HCT116 (cell line): ENCODE data around the gene SPI1. TPM values are rescaled to one million over a fixed set of nuclear protein-coding genes. Genes with fewer than 3 reads are reported as not detected.
"Not testable (repeated sequence)": the region's sequence is repeated elsewhere in the genome, so short reads cannot be mapped to it uniquely, and the experiment has no call there.

Source experiments
- ATAC-seq: fragments of 200-7000 bp; cut with Tn5 transposase; 2 replicates; pipeline ENCODE4 v1.9.1; 2020; ENCODE audit warnings: mild to moderate bottlenecking, moderate library complexity
- BruUV-seq: library from RNA; stranded (reverse); fragments of 400-500 nt; replicated peaks from 2 replicates; lab custom pipeline; 2021; lab: Mats Ljungman, UMichigan
- CTCF ChIA-PET: fragments of 300-600 bp; sonication (Branson Sonifier 250); formaldehyde crosslinking; loops from one replicate; lab custom pipeline; 2021; ENCODE audit warnings: antibody characterized with exemption; lab: Charles Lee
- POLR2A ChIA-PET: fragments of 300-600, 350-600 bp; sonication (Branson Sonifier 250); formaldehyde crosslinking; loops from one replicate; lab custom pipeline; 2021; ENCODE audit warnings: antibody characterized with exemption; lab: Charles Lee
- RAD21 ChIA-PET, 2 experiments: fragments of 300-600 bp; sonication (Branson Sonifier 250); formaldehyde crosslinking; loops; one replicate each; lab custom pipeline; 2023; ENCODE audit warnings: low total read pairs in 2 of 2; ENCODE audit not compliant: uncharacterized antibody in 2 of 2, unreplicated experiment in 2 of 2, low non-redundant PET in 1 of 2; lab: Charles Lee
- DNase-seq: peaks from one replicate; pipeline ENCODE4 v3.0.0-alpha.2; 2010; ENCODE audit warnings: low read depth, low spot score
- H2AFZ ChIP-seq: fragments of 200-600 bp; shearing (Covaris generic), sonication (generic); 2 replicates; pipeline ENCODE4 v1.6.1; 2017; ENCODE audit warnings: low read depth, mixed run types, mixed read lengths, antibody characterized with exemption, low read length; ENCODE audit not compliant: poor library complexity, severe bottlenecking
- H3K27ac ChIP-seq: 2 replicates; pipeline ENCODE4 v1.5.1; 2012; ENCODE audit warnings: low read depth, low read length
- H3K27me3 ChIP-seq: fragments of 200-600 bp; sonication (generic); 2 replicates; pipeline ENCODE4 v1.6.1; 2016; ENCODE audit warnings: mixed run types, low read length, mixed read lengths; ENCODE audit not compliant: insufficient read depth
- H3K36me3 ChIP-seq, 2 experiments: fragments of 200-500 bp in 1 of 2; fragments of 200-600 bp in 1 of 2; sonication (Bioruptor generic) in 1 of 2; sonication (generic) in 1 of 2; 2 replicates each; pipeline versions ENCODE4 v1.5.1 to v1.6.1; 2014 to 2016; ENCODE audit warnings: low read length in 2 of 2, inconsistent platforms in 1 of 2, mixed read lengths in 1 of 2, mixed run types in 1 of 2; ENCODE audit not compliant: insufficient read depth in 2 of 2, control insufficient read depth in 1 of 2
- H3K4me1 ChIP-seq, 2 experiments: fragments of 200-600 bp in 1 of 2; sonication (generic) in 1 of 2; 2 replicates each; pipeline versions ENCODE4 v1.5.1 to v1.6.1; 2012 to 2017; ENCODE audit warnings: low read length in 2 of 2, inconsistent platforms in 1 of 2, mild to moderate bottlenecking in 1 of 2, mixed read lengths in 1 of 2, mixed run types in 1 of 2, moderate library complexity in 1 of 2; ENCODE audit not compliant: insufficient read depth in 2 of 2, control insufficient read depth in 1 of 2
- H3K4me2 ChIP-seq: fragments of 200-600 bp; sonication (generic); 2 replicates; pipeline ENCODE4 v1.6.1; 2017; ENCODE audit warnings: mixed run types, low read length, mixed read lengths
- H3K4me3 ChIP-seq, 2 experiments: fragments of 200-600 bp in 1 of 2; sonication (generic) in 1 of 2; replicated peaks in 1 of 2; 2 replicates each; pipeline ENCODE4 v1.5.1; 2011 to 2016; ENCODE audit warnings: low read length in 2 of 2, control low read depth in 1 of 2, low read depth in 1 of 2, mild to moderate bottlenecking in 1 of 2, mixed read lengths in 1 of 2, mixed run types in 1 of 2
- H3K79me2 ChIP-seq: fragments of 200-600 bp; sonication (generic); 2 replicates; pipeline ENCODE4 v1.6.1; 2017; ENCODE audit warnings: mild to moderate bottlenecking, mixed run types, low read length, moderate library complexity, mixed read lengths; ENCODE audit not compliant: insufficient read depth
- H3K9ac ChIP-seq: fragments of 200-600 bp; sonication (generic); 2 replicates; pipeline ENCODE4 v1.6.1; 2016; ENCODE audit warnings: low read length, mixed read lengths
- H3K9me2 ChIP-seq: fragments of 200-600 bp; sonication (generic), shearing (Covaris generic); 2 replicates; pipeline ENCODE4 v1.6.1; 2017; ENCODE audit warnings: mixed run types, mild to moderate bottlenecking, moderate library complexity; ENCODE audit not compliant: insufficient read depth
- H3K9me3 ChIP-seq, 2 experiments: fragments of 200-500 bp in 1 of 2; fragments of 200-600 bp in 1 of 2; sonication (Bioruptor generic) in 1 of 2; sonication (generic) in 1 of 2; 2 replicates each; pipeline ENCODE4 v1.6.1; 2014 to 2017; ENCODE audit warnings: low read length in 2 of 2, mixed read lengths in 2 of 2, inconsistent platforms in 1 of 2, low read depth in 1 of 2, mild to moderate bottlenecking in 1 of 2, mixed run types in 1 of 2, moderate library complexity in 1 of 2; ENCODE audit not compliant: control insufficient read depth in 1 of 2, insufficient read depth in 1 of 2
- H4K20me1 ChIP-seq: fragments of 200-600 bp; sonication (generic), shearing (Covaris generic); 2 replicates; pipeline ENCODE4 v1.6.1; 2017; ENCODE audit warnings: mixed run types, mild to moderate bottlenecking, moderate library complexity; ENCODE audit not compliant: insufficient read depth
- CBX3 ChIP-seq: IDR thresholded peaks from 2 replicates; pipeline ENCODE4 v1.6.1; 2012; ENCODE audit warnings: low read depth
- EGR1 ChIP-seq: IDR thresholded peaks from 2 replicates; pipeline ENCODE4 v1.6.1; 2012; ENCODE audit warnings: low read depth
- JUND ChIP-seq: IDR thresholded peaks from 2 replicates; pipeline ENCODE4 v1.6.1; 2012
- POLR2AphosphoS5 ChIP-seq: IDR thresholded peaks from 2 replicates; pipeline ENCODE4 v1.6.1; 2011; ENCODE audit warnings: mild to moderate bottlenecking, low read depth, low read length, moderate library complexity
- RAD21 ChIP-seq: IDR thresholded peaks from 2 replicates; pipeline ENCODE4 v1.6.1; 2012; ENCODE audit warnings: low read depth, mild to moderate bottlenecking
- SP1 ChIP-seq: IDR thresholded peaks from 2 replicates; pipeline ENCODE4 v1.6.1; 2012; ENCODE audit warnings: low read depth
- SRF ChIP-seq: IDR thresholded peaks from 2 replicates; pipeline ENCODE4 v1.6.1; 2012; ENCODE audit warnings: low read depth
- YY1 ChIP-seq: IDR thresholded peaks from 2 replicates; pipeline ENCODE4 v1.6.1; 2011; ENCODE audit warnings: low read length, low read depth, moderate library complexity, mild to moderate bottlenecking; ENCODE audit not compliant: insufficient replicate concordance; ENCODE audit errors: extremely low read depth
- intact Hi-C: fragments of 100-400 bp; cut with micrococcal nuclease; formaldehyde crosslinking; loops from 2 replicates; pipeline ENCODE4 v1.10.0; 2022
- total RNA-seq: library from RNA; stranded (reverse); gene quantifications from one replicate; pipeline ENCODE4 v1.2.1, GENCODE V29; 2021; ENCODE audit not compliant: unreplicated experiment

Gene SPI1
- total RNA-seq, 1 experiment from 2014 or later: 0.32 TPM

DNA sequence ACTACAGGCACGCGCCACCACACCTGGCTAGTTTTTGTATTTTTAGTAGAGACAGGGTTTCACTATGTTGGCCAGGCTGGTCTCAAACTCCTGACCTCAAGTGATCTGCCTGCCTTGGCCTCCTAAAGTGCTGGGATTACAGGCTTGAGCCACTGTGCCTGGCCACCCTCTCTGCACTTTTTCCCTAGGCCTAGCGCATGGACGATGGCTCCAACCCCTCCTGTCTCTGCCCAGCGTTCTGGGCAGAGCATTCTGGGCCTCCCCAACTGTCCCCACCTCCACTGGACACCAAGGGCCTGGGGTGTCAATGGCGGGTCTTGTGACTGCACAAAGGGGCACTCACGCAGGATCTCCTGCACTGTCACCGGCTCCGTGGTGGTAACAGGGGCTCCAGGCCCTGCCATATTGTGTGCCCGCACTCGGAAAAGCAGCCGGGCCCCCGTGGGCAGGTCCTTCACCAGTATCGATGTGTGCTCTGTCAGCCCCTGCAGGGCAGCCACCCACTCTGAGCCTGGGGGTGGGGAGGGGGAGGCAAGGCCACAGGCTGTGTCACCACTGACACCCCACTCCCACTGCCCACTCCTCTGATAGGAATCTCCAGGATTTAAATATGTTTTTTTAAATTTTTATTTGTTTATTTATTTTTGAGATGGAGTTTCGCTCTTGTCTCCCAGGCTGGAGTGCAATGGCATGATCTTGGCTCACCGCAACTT, 43.5 kb downstream of the SPI1 start:
- DNase-seq, CTCF ChIA-PET, POLR2A ChIA-PET, H3K4me2 ChIP-seq, H3K4me3 ChIP-seq, H3K9me2 ChIP-seq, ATAC-seq, H3K9me3 ChIP-seq, H3K79me2 ChIP-seq, BruUV-seq, H3K9ac ChIP-seq, H2AFZ ChIP-seq, H3K36me3 ChIP-seq, H3K27me3 ChIP-seq, intact Hi-C loops, RAD21 ChIA-PET, H3K27ac ChIP-seq, H4K20me1 ChIP-seq: not testable (repeated sequence)
- H3K4me1 ChIP-seq: peaks cover 6 to 14% of the 10 kb centered on the region in 2 experiments; a peak in 3 of 4 replicates

DNA sequence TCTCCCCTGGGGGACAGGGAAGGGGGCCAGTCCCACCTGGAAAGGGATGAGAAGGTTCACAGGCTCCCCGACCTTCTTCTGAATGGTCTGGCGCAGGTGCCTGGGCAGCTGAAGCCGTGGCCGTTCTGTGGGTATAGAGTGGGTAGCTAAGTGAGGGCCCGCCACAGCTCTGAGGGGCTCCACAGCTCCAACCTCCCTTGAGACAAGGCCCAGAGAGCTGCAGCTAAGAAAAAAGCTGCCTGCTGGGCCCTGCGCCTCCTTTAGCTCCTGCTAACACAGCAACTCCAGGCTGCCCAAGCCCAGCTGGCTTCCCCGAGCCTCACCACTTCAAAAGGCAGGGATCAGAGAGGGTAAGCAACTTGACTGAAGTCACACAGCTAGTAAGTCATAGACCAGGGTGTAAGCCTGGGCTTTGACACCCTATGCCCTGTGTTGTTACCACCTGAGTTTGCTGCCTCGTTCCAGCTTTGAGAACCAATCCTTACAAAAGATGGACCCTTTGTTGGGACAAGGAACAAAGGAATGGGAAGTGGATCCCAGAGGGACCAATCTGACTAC, 44.4 kb downstream of the SPI1 start:
- Histone ChIP-seq H4K20me1 (no peaks in the 10 kb centered on the region), H3K4me3 (no peak overlapping the region), H3K27me3 (no peaks in the 10 kb centered on the region), H3K9me3 (no peaks in the 10 kb centered on the region), H3K9me2 (no peaks in the 10 kb centered on the region), H3K4me1 (peaks cover 6 to 14% of the 10 kb centered on the region in 2 experiments; a peak in 3 of 4 replicates), H3K4me2 (no peak overlapping the region), H2AFZ (no peak overlapping the region), H3K79me2 (no peaks in the 10 kb centered on the region), H3K36me3 (no peaks in the 10 kb centered on the region; a peak in 1 of 4 replicates), H3K27ac (no peak overlapping the region), H3K9ac (no peak overlapping the region)
- TF ChIP-seq JUND: no peak
- no peak for TF ChIP-seq YY1
- TF ChIP-seq EGR1: no peak
- TF ChIP-seq SP1: no peak
- no peak for TF ChIP-seq SRF
- TF ChIP-seq RAD21: no peak
- TF ChIP-seq POLR2AphosphoS5: no peak
- no peak for TF ChIP-seq CBX3
- RAD21 ChIA-PET: no interaction called here
- intact Hi-C loops: no loop called here
- no peak for DNase-seq
- POLR2A ChIA-PET: no interaction called here
- no peak for ATAC-seq
- CTCF ChIA-PET: no interaction called here
- no TSS peak for BruUV-seq
